HCEC 1CT (cell line): ENCODE results near the gene TSC22D3.
"Not testable (repeated sequence)": the region's sequence is repeated elsewhere in the genome, so short reads cannot be mapped to it uniquely, and the experiment has no call there.

Source experiments
- DNase-seq: peaks from one replicate; pipeline ENCODE4 v3.0.0-alpha.2; 2017

The TSC22D3 gene

DNA sequence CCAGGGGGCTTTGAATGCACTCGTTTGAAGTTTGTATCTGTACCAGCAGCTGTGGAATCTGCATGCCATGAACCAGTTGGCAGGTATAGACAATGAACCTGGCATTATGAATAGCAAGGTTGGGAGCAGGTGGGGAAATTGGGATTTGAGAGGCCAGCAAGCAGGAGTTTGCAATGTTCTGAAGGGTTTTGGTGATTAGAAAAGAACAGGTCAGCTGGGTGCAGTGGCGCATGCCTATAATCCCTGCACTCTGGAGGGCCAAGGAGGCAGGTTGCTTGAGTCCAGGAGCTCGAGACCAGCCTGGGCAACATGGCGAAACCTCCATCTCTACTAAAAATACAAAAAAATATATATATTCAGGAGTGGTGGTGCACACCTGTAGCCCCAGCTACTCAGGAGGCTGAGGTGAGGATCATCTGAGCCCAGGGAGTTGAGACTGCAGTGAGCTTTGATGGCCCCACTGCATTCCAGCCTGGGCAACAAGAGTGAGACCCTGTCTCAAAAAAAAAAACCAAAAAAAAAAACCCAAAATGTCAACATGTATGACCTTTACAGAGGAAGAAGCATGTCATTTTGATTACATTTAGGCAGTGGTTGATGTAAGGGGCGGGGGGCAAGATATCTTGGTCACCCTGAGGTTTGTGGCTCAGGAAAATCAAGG lies 63.9 kb downstream of the TSC22D3 start:
- DNase-seq, result no peak

DNA sequence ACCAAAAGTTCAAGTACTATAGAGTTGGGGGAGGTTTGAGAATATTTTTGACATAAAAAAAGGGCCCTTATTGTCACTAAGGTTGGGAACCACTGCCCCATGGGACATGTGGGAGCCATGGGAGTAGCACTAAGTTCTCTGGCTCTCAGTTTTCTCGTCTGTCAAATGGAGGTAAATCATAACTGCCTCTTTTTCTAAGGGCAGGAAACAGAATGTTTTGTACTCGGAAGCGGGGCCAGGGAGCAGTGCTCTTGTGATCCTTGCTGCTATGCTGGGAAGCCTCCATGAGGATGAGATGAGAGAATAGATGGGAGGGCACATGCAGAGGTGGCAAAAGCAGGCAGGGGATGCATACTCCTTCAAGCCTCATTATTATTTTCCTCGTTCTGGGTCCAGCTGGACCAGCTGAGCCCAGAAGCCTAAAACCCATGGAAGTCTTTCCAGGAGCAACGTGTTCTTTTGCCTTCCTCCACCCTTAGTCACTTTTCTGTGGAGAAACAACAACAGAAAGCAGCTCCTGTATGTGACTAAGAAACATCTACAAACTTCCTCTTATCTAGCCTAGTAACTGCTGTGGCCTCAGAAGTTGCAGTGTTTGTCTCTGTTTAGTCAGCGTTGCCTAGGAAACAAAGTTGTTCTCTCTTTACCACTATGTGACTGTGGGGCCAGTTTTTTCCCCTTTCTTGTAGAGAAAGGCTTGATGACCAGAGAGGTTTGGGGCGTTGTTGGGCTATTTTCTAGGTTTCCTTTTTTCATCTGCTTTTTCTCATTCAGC lies 64.8 kb downstream of the TSC22D3 start:
- peak; percentile 91 for DNase-seq

DNA sequence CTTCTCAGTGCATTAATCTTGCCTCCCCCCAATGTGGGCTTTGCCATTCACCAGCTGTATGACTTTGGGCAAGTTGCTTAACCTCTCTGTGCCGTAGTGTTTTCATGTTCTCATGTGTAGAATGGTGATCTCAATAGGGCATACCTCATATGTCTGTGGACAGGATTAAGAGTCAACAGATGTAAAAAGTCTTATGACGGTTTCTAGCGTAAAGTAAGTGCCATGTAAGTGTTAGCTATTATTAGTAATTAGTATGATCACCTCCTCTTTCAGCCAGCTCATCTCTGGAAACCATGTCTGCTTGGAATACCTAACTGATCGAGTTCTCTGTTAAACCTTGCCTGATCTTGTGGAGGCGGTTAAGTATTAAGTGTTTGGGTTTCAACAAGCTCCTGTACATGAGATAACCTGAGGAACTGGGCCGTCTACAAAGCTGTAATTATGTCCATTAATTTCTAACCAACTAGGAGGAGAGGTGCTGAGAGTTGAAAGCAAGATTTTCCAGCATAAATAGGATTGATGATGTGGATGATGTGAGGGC lies 66.3 kb downstream of the TSC22D3 start:
- no peak for DNase-seq

DNA sequence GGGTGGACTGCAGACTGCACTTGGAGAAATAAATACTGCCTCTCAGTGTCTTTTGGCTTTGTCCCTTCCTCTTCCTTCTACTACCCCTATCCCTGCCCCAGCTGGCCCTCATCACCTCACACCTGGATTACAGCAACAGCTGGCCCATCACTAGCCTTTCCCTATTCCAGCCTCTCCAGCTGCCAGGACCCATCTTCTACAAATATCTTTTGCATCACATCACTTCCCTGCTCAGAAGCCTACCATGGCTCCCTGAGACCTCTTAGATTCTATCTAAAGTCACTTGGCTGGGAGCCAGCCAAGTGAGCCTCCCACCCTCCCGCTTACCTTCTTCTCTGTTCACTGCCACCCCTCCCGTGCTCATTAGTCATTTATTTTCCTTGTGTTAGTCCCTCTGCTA lies 66.8 kb downstream of the TSC22D3 start:
- no peak for DNase-seq

DNA sequence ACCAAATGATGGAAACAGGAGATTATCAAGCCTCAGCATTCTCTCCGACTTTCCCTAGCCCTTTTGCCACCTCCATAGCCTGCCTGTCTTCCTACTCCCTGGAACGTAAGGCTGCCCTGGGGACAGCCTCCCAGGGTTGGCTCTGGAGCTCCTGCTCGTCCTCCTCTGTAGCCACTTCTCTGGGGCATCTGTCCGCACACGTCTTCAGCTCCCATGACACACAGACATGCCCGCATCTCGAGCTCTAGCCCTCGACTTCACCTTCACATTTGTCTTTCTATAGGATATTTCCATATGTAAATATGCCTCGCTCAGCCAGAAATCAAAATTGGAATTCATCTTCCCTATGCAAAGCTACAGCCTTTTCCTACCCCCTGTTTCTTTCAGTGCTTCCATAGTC lies 67.7 kb downstream of the TSC22D3 start:
- DNase-seq, result no peak

DNA sequence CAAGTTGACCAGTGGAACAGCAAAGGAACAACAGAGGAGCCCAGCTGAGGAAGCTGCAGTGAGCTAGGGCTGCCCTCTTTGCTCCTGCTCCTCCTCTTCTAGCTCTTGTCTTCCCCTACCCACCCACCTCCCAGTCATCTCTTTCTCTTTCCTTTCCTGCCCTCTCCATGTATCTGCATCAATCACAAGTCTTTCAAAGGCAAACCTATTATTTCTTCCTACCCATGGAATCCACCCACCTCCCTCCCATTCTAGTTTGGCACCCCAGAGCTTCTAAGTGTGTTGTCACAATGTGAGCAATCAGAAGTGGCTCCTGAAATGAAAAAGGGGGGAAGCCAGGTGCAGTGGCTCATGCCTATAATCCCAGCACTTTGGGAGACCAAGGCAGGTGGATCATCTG lies 69.3 kb downstream of the TSC22D3 start:
- DNase-seq, result no peak

DNA sequence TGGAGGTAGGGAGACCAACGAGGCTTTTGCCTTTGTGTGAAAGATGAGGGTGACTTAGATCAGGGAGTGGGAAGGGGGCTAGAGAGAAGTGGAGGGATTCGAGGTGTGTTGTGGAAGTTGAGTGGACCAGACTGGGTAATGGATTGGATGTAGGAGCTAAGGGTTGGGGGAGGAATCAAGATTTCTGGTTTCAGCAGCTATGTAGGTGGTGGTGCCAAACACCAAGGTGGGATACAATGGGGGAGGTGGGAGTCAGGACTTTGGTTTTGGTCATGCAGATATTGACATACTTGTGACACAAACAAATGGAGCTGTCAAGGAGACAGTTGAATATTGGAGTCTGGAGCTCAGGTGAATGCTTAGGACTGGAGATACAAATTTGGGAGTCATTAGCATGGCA lies 71.0 kb downstream of the TSC22D3 start:
- no peak for DNase-seq

DNA sequence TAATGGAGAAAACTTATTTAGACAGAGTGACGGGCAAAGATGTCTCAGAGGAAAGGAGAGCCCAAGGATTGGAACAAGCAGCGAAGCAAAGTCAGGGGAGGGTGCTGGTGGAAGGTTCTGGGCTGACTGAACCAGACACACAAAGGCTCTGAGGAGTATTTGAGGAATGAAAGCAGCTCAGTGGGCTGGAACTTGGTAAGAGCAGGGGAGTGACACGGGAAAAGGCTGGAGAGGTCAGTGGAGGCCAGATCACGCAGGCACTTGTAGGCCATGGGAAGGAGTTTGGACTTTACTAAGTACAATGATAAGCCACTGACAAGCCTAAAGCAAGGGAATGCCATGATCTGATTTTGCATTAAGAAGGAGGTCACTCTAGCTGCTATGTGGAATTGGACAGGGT lies 71.4 kb downstream of the TSC22D3 start:
- no peak for DNase-seq

DNA sequence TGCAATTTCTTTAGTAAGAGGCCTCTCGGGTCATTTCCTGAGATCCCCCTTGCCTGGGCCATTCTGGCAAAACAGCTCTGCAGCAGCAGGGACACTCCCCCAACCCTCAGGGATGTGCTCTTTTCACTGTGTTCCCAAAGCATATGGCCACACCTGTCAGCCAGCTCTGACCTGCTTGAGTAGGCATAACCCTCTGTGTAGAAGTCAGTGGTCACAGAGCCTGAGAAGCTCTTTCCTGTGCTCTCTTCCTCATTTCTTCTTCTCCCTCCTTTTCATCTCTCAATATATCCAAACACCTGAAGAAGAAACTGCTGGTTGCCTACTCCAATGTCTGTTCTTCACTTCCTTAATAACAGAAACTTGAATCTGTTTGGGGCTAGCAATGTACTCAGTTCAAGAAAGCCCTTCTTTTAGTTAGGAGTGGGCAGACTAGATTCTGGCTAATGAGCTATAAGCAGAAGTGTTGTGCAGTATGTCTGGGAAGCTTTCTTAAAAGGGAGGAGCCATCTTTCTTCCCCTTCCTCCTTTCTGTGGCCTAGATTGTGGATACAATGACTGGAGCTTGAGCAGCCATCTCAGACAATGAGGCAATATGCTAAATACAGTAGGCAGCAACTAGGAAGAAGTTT lies 74.0 kb downstream of the TSC22D3 start:
- no peak for DNase-seq

DNA sequence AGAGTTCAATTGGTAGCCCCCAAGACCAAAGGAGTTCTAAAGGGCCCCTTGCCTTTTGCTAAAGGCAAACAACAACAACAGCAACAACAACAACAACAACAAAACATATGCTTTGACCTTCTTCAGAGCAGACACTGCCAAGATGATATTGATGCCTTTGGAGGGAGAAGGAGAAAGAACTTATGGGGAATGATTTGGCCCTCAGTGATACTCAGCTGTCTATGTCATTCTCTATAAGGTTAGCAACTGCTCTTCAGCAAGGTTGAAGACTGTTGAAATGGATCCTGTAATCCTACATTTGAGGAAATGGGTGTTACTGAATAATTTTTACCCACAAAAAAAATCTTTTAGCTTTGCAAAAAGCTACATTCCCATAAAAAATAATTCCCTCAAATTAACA lies 74.8 kb downstream of the TSC22D3 start:
- DNase-seq, result no peak

DNA sequence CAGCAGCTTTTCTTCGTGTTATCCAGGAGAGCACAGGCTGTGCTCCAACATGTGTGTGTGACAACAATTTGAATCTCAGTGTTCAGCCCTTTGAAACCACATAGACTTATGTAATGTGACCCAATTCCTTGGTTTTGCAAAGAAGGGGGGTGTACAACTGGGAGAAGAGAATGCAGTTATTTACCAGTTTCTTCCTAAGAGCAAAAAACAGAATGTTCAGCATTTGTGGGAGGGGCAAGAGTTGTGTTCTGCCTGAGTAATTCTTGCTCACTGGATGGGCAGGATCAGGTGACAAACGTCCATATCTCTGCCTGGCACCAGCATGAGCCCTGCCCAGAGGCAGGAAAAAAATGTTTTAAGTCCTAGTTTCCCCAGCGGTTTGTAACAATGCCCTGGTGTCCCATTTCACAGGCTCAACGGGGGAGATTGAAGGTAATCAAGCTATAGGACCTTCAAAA lies 75.2 kb downstream of the TSC22D3 start:
- DNase-seq, result peak; percentile 69

DNA sequence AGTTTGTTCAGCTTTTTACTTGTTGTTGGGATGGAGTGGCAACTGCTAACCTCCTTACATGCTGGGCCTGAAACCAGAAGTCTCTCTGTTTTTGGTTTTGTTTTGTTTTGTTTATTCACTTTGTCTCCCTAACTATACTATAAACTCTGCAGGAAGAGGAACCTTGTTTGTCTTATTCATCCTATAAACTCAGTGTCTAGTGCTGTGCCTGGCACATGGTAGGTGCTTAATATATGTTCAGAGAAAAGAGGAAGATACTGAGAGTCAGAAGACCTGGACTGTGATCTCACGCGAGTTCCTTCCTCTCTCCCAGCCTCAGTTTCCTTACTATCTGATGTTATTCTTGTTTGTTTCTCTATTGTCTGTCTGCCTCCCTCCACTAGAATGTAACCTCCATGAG lies 76.0 kb downstream of the TSC22D3 start:
- no peak for DNase-seq

DNA sequence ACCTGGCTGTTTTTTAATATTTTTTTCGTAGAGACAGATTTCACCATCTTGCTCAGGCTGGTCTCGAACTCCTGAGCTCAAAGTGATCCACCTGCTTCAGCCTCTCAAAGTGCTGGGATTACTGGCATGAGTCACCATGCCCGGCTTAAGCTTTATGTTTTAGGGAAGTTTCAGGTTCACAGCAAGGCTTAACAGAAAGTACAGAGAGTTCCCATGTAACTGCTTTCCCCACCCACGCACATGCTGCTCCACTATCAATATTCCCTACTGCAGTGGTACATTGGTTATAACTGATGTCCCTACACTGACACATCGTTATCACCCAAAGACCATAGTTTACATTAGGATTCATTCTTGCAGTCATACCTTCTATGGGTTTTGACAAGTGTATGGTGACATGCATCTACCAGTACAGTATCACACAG lies 84.6 kb downstream of the TSC22D3 start:
- DNase-seq, result no peak

DNA sequence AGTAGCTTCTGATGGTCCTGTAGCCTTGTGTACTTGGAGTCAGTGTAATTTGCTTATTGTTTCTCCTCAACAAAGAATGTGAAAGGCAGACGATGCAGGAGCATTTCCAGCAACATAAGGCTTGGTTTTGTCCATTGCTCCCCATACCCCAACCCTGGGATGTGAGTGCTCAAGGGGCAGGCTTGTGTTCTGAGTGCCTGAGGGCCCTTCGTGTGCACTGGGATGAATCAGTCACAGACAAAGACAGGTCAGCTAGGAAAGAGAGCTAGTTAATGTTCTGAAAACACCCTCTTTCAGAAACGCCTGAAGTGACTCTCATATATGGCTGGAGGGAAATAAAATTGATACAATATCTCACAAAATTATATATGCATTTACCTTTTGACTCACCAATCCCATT lies 88.1 kb downstream of the TSC22D3 start:
- no peak for DNase-seq

DNA sequence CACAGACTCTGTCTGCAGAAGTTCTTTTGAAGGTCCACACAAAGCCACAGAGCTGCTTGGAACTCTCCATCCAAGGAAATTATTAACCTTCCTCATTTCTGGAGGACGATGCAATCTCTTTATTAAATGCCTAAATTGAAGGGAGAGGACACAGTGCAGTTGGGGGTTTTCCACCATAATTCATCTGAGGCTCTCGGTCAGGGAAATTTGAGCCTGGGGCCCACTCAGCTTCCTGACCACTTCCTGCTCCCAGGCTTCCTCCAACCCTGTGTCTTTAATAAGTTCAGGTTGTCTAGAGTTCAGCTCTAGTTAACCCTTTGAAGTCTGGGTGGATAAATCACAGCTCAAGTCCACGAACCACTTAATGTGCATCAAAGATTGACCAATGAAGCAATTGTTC lies 88.8 kb downstream of the TSC22D3 start:
- DNase-seq, result no peak

DNA sequence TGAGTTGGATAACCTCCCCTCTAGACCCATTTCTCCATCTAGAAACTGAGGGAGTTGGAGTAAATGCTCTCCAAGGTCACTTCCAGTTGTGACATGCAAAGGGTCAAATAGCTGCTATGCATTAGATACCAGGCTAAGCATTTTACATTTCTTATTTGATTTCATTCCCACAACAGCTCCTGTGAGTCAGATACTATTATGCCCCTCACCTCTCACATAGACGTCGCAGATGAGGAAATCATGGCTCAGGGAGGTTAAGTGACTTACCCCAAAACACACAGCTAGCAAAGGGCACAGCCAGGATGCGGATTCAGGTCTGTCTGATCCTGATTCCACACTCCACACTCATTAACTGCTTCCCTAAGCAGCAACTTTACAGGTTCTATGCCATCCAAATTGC lies 89.6 kb downstream of the TSC22D3 start:
- no peak for DNase-seq

DNA sequence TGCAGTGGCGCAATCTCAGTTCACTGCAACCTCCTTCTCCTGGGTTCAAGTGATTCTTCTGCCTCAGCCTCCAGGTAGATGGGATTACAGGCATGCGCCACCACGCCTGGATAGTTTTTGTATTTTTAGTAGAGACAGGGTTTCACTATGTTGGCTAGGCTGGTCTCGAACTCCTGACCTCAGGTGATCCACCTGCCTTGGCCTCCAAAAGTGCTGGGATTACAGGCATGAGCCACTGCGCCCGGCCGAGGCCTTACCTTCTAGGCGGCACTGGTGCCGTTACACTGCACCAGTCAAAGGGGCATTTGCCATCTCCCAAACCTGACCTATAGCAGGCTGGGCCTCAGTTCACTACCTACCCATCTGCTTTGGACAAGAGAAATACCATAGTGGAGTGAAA lies 90.0 kb downstream of the TSC22D3 start:
- not testable (repeated sequence) for DNase-seq

DNA sequence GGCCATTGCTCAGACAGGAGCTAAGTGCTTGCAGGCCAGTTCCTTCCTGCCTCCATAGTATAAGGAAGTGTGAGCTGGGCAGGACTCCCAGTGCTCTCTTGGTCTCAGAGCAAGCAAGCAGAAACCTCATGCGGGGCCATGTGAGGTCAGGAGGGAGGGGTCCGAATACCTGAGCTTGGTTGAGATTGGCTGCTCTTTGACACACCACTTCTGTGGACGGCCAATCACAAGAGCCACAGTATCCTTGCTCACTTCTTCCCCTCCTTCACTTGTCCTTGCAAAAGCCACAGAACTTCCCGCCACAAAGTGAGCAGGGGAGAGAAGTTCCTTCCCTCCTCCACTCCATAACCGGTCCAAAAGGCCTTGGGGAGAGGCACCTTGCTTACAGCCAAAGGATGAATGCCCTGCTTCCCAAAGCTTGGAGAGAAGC lies 90.6 kb downstream of the TSC22D3 start:
- DNase-seq, result peak; percentile 39

DNA sequence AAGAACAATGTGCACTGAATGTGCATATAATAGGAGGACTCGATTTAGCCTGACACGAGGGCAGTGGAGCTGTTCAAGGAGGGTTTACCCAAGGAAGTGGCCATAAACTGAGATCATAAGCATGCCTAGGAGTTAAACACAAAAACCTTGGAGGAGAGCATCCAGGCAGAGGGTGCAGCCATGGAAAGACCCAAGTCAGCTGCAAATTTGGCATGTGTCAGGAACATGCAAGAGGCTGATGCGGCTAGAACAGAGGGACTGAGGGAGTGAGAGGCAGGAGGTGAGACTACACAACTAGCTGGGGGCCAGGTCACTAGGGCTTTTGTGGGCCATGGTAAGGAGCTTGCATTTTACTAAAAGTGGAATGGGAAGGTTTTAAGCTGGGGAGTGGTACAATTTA lies 91.7 kb downstream of the TSC22D3 start:
- no peak for DNase-seq

DNA sequence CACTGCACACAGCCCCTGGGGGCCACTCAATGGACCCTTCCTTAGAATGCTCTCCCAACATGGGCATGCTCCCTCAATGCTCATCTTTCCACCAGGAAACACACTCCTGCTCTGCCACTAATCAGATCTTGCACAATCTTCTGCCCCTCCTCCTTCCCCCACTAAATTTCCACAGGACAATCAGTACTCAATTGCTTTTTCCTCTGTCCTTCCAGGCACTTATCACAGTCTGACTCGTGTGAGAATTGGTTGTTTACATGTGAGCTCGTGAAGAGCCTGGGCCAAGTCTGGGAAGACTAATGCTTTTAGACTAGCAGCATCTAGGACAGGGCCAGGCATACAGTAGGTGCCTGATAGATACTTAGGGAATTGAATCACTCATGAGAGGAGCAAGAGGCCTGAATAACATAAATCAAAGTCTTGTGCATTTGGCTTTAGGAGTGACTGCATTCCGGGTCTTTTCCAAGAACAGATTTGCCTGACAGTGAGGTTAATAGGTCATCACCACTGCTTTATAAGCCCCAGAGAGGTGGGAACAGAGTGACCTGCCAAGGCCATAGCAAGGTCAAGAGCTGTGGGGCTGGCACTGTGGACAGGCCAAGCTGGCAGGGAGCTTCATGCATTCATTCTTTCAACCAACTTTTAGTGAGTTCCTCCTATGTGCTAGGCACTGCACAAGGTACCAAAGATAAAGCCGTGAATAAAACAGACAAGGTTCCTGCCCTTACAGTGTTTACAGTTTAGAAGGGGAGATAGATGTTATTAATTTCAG lies 92.3 kb downstream of the TSC22D3 start:
- peak; percentile 42 for DNase-seq

DNA sequence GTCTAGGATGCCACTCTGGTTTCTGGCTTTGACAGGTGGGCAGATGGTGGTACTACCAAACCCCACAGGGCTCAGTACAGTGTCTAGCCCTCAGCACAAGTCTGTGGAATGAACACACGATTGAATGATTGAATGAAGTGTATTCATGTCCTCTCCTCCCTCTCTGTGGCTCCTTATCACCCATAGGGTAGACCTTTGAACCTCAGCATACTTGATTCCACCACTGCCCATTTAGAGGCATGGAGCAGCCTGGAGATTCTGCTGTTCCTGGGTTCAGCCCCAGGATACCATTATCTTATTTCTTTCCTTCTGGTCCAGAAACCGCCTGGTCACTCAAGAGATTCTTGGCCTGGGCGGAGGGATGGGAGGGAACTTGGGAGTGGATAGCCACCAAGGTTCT lies 93.3 kb downstream of the TSC22D3 start:
- no peak for DNase-seq

DNA sequence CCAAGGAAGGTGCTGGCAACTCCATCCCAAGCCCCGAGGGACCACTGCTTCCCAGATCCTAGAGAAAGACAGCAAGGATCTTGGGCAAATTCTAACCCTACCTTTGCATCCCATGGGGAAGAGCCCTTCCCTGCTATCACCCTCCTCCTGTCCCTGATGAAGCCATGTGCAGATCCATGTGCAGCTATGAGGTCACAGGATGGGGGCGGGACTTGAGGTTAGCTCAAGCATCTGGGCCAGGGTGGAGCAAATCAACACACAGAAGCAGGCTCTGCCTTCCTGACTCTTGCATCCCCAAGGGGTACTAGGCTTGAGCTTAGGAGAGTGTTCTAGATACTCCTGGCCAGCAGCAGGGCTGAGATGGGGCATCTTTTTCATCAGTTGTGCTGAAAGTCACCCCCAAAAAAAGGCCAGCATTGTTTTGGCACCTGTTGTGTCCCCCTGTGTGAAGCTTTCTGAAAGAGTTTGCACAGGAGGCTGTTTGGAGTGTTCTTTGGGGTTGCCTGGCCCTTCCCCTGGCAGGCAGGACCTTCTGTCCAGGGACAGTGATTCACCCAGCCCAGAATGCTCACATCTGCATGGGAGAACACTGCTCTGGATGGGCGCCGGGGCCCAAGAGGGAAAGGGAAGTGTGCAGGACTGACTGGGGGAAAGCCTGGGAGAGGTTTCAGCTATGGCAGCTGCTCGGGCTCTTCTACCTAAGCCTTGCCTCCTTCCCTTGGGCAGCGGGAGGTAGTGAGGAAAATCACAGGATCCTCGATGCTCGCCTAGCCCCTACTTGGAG lies 96.4 kb downstream of the TSC22D3 start:
- peak; percentile 89 for DNase-seq
